Measurements from ENCODE around the gene CCN5.

The CCN5 gene

GRCh38 chr20:44745122-44745597, 30.0 kb downstream of the CCN5 start:
- no peak overlapping the region for H3K4me3 ChIP-seq (ENCODE audit: low read length)
- no peak overlapping the region for H3K27ac ChIP-seq (ENCODE audit: low read length)
- no peak overlapping the region for H3K9ac ChIP-seq (ENCODE audit: low read length)

DNA sequence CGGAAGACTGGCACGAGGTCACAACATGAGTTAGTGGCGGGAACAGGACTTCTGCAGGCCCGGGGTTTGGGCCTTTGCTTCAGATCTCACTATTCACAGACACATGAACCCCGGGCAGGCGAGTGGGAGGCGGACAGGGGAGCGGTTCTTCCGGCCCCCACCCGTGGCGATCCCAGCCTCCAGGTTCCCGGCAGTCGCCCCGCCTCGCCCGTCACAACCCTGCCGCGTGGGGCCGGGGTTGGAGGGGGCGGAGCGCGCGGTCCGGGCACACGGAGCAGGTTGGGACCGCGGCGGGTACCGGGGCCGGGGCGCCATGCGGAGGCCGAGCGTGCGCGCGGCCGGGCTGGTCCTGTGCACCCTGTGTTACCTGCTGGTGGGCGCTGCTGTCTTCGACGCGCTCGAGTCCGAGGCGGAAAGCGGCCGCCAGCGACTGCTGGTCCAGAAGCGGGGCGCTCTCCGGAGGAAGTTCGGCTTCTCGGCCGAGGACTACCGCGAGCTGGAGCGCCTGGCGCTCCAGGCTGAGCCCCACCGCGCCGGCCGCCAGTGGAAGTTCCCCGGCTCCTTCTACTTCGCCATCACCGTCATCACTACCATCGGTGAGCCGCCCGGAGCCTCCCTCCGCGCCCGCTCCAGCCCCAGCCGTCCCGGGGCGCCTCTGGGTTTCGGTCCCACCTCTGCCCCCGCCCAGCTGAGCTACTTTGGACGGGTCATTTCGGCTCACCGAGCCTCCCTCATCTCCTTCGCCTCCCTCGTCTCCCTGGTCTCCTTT, 30.6 kb downstream of the CCN5 start, which contains the start of gene KCNK15:
Gene KCNK15, plus strand, starts transcription at position 268 of the 769 bp plus-strand sequence. Its CDS starts 46 bp downstream, at position 314.
- H3K27ac ChIP-seq (ENCODE audit: low read length) = no peak within 1 kb of the TSS
- no peak within 1 kb of the TSS for H3K9ac ChIP-seq (ENCODE audit: low read length)
- H3K9me3 ChIP-seq (ENCODE audit: control insufficient read depth, low read depth, low read length) = no peaks in the 10 kb centered on the region
- H3K36me3 ChIP-seq (ENCODE audit: control insufficient read depth, low read depth, low read length) = no peaks in the 10 kb centered on the region
- peak within 1 kb of the TSS; percentile 54 for H3K4me3 ChIP-seq (ENCODE audit: low read length)
- H3K27me3 ChIP-seq (ENCODE audit: control insufficient read depth, insufficient read depth, low read length) = peaks cover 46% of the 10 kb centered on the region
- peaks cover 9% of the 10 kb centered on the region for H3K4me1 ChIP-seq (ENCODE audit: control insufficient read depth, low read depth, low read length)

More at GRCh38 chr20:44745122-44745597, 30.0 kb downstream of the CCN5 start:
- no peaks in the 10 kb centered on the region for H3K9me3 ChIP-seq (ENCODE audit: control insufficient read depth, low read depth, low read length)
- no peaks in the 10 kb centered on the region for H3K36me3 ChIP-seq (ENCODE audit: control insufficient read depth, low read depth, low read length)
- peaks cover 9% of the 10 kb centered on the region for H3K4me1 ChIP-seq (ENCODE audit: control insufficient read depth, low read depth, low read length)
- H3K27me3 ChIP-seq (ENCODE audit: control insufficient read depth, insufficient read depth, low read length) = peaks cover 46% of the 10 kb centered on the region

DNA sequence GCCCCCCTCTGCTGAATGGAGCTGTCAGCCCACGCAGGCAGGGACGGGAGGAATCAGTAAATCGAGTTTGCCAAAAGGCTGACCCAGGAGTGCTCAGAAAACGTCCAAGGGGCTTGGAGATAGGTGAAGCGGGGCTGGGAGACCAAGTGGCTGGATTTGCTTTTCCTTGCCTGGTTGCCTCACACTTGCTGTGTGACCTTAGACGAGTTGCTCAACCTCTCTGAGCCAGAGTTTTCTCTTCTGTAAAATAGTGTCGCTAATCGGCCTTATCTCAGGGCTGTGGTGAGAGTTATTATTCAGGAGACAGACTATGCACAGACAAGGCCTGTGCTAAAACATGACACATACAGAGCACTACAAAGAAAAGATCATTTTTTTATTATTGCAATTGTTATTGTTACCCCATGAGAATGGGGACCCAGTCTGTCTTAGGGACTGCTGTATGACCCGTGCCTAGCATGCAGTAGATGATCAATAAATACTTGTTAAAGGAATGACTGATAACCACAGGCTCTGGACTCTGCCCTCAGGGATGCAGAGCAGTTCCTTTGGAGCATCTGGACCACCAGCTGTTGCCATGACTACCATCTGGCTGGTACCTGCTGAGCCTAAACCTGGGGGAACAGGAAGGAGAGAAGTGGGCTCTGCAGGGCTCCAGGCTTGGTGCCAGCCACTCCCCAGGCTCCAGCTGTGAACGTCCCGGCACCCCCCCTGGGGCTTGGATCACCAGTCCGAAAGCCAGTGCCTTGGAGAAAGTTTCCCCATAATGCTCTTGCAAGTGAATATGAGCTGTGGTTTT, 31.4 kb downstream of the CCN5 start:
- Histone ChIP-seq H3K4me3 (ENCODE audit: low read length) (peak overlapping the region; percentile 54), H3K9ac (ENCODE audit: low read length) (peak overlapping the region; percentile 4), H3K27ac (ENCODE audit: low read length) (no peak overlapping the region)

DNA sequence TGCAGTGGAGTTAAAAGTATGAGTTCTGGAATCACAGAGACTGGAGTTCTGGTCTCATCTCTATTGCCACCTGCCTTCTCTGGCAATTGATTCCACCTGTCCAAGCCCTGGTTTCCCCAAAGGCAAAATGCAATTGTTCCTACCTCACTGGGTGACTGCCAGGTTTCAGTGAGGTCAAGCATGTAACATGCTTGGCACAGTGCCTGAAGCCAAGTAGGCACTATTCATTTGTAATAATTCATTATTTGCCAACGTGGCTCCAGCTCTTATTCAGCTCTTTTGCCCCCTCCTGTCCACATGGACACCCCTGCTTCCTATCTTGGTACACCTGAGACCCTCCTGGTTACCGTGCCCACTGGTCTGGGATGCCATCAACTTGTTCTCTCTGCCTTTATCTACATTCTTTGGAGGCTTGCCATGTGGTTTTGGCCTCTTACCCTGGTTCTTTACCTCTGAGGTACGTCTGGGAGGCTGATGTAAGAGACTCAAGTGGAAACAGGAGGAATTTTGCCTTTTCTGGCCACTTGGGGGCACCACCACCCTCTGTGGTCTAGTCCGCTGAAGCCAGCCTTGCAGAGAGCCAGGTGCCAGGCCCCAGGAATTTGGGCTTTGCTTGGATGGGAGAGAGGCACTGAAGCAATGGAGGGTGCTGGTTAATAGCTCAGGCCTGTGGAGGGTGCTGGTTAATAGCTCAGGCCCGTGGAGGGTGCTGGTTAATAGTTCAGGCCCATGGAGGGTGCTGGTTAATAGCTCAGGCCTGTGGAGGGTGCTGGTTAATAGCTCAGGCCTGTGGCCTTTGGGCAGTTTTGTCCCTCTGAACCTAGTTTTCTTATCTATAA, 32.2 kb downstream of the CCN5 start:
- H3K27ac ChIP-seq (ENCODE audit: low read length) = no peak overlapping the region

More for the DNA sequence above, 31.4 kb downstream of the CCN5 start:
- no peaks in the 10 kb centered on the region for H3K36me3 ChIP-seq (ENCODE audit: control insufficient read depth, low read depth, low read length)
- H3K9me3 ChIP-seq (ENCODE audit: control insufficient read depth, low read depth, low read length) = no peaks in the 10 kb centered on the region
- peaks cover 46% of the 10 kb centered on the region for H3K27me3 ChIP-seq (ENCODE audit: control insufficient read depth, insufficient read depth, low read length)
- H3K4me1 ChIP-seq (ENCODE audit: control insufficient read depth, low read depth, low read length) = peaks cover 9% of the 10 kb centered on the region

GRCh38 chr20:44748005-44748370, 32.8 kb downstream of the CCN5 start:
- peaks cover 43% of the 10 kb centered on the region for H3K27me3 ChIP-seq (ENCODE audit: control insufficient read depth, insufficient read depth, low read length)
- no peak overlapping the region for H3K9ac ChIP-seq (ENCODE audit: low read length)

More for the DNA sequence above, 32.2 kb downstream of the CCN5 start:
- H3K9me3 ChIP-seq (ENCODE audit: control insufficient read depth, low read depth, low read length) = no peaks in the 10 kb centered on the region
- no peak overlapping the region for H3K4me3 ChIP-seq (ENCODE audit: low read length)
- peak overlapping the region; percentile 4 for H3K9ac ChIP-seq (ENCODE audit: low read length)
- peaks cover 9% of the 10 kb centered on the region for H3K4me1 ChIP-seq (ENCODE audit: control insufficient read depth, low read depth, low read length)
- H3K36me3 ChIP-seq (ENCODE audit: control insufficient read depth, low read depth, low read length) = no peaks in the 10 kb centered on the region
- H3K27me3 ChIP-seq (ENCODE audit: control insufficient read depth, insufficient read depth, low read length) = peaks cover 46% of the 10 kb centered on the region

GRCh38 chr20:44750081-44750805, 35.1 kb downstream of the CCN5 start:
- Histone ChIP-seq H3K36me3 (ENCODE audit: control insufficient read depth, low read depth, low read length) (no peaks in the 10 kb centered on the region), H3K4me1 (ENCODE audit: control insufficient read depth, low read depth, low read length) (peaks cover 9% of the 10 kb centered on the region), H3K4me3 (ENCODE audit: low read length) (no peak overlapping the region), H3K27ac (ENCODE audit: low read length) (no peak overlapping the region), H3K27me3 (ENCODE audit: control insufficient read depth, insufficient read depth, low read length) (peaks cover 21% of the 10 kb centered on the region), H3K9me3 (ENCODE audit: control insufficient read depth, low read depth, low read length) (no peaks in the 10 kb centered on the region), H3K9ac (ENCODE audit: low read length) (no peak overlapping the region)

More at GRCh38 chr20:44748005-44748370, 32.8 kb downstream of the CCN5 start:
- Histone ChIP-seq H3K27ac (ENCODE audit: low read length) (no peak overlapping the region), H3K4me3 (ENCODE audit: low read length) (no peak overlapping the region), H3K4me1 (ENCODE audit: control insufficient read depth, low read depth, low read length) (peaks cover 9% of the 10 kb centered on the region), H3K36me3 (ENCODE audit: control insufficient read depth, low read depth, low read length) (no peaks in the 10 kb centered on the region), H3K9me3 (ENCODE audit: control insufficient read depth, low read depth, low read length) (no peaks in the 10 kb centered on the region)

DNA sequence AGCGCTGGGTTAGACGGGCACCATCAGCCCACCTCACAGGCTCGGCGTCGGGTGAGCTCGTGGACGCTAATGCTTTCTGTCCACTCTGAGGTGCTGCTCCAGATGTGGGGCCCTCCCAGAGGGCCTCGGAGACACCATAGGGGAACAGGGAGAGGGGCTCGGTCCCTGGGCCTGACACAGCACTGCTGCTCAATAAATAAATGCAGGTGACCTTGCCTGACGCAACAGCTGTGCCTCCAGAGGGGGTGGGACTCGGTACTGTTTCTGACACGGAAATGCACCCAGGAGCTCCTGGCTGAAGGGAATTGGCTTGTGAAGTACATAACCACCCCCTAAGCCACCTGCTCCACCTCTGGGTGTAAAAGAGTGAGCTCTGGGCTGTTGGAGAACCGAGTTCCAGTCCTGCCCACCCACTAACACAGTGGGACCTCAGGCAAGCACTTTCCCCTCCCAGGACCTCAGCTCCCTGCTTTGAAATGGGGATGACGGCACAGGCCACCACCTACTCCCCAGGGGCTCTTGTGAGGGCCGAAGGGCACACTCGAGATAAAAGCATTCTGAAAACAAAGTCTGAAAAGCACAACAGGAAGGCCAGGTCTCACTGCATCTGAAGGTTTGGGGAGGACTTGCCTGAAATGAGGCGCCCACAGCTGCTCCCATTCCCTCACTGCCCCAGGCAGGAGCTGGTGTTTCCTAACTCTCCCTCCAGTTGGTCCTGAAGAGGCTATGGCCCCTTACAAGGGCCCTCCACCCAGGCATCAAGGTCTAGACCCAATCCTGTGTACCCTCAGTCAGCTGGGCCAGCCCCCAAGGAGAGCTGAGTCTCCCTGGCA, 37.1 kb downstream of the CCN5 start:
- Histone ChIP-seq H3K9me3 (ENCODE audit: control insufficient read depth, low read depth, low read length) (no peaks in the 10 kb centered on the region), H3K27me3 (ENCODE audit: control insufficient read depth, insufficient read depth, low read length) (peaks cover 1% of the 10 kb centered on the region), H3K4me3 (ENCODE audit: low read length) (no peak overlapping the region), H3K9ac (ENCODE audit: low read length) (no peak overlapping the region), H3K4me1 (ENCODE audit: control insufficient read depth, low read depth, low read length) (peaks cover under 1% of the 10 kb centered on the region), H3K36me3 (ENCODE audit: control insufficient read depth, low read depth, low read length) (no peaks in the 10 kb centered on the region), H3K27ac (ENCODE audit: low read length) (no peak overlapping the region)

DNA sequence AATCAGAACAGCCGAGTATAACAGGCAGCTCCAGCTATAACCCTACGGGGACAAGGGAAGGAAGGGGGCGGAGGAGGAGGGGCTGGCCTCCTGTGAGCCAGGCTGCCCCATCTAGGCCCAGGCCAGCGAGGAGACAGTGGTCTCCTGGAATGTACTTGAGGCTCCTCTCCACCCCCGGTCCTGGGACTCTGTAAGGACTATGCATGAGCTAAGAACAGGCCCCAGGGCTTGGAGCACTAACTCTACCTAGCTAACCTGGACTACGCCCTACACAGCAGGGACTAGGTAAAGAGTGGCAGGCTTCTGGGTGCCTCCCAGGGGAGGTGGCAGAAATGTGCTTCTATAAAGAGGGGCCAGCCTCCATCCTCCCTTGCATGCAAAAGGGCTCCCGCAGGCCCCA, 39.4 kb downstream of the CCN5 start:
- H3K27me3 ChIP-seq (ENCODE audit: control insufficient read depth, insufficient read depth, low read length) = no peaks in the 10 kb centered on the region
- no peaks in the 10 kb centered on the region for H3K9me3 ChIP-seq (ENCODE audit: control insufficient read depth, low read depth, low read length)
- no peaks in the 10 kb centered on the region for H3K36me3 ChIP-seq (ENCODE audit: control insufficient read depth, low read depth, low read length)
- no peak overlapping the region for H3K9ac ChIP-seq (ENCODE audit: low read length)
- no peak overlapping the region for H3K27ac ChIP-seq (ENCODE audit: low read length)
- H3K4me1 ChIP-seq (ENCODE audit: control insufficient read depth, low read depth, low read length) = no peaks in the 10 kb centered on the region
- H3K4me3 ChIP-seq (ENCODE audit: low read length) = no peak overlapping the region

DNA sequence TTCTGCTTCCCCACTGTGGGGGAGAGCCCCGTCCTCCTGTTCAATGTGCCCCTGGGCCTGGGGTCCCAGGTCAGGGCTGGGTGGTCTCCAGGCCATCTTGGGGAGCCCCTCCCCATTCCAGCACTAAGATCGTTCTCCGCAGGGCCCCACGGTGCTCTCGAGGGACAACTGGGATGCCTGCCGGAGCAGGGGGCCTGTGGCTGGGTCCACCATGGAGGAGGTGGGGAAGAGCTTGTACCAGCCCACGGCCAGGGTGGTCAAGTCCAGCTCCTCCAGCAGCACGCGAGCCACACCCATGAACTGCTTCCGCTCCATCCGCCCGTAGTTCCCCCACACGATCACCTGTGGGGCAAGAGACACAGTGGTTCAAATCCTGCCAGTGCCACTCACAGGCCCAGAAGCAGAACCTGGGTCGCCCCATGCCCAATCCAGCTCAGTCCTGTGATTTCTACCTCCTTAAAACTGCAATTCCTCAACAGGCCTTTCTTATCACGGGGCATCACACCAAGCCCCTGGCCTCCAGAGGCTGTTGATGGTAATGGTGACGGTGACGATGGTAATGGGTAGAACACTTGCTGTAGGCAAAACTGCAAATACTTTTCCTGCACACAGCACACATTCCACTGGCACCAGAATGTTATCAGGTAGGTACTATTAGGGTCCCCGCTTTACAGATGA, 41.0 kb downstream of the CCN5 start:
- no peak overlapping the region for H3K4me3 ChIP-seq (ENCODE audit: low read length)
- H3K4me1 ChIP-seq (ENCODE audit: control insufficient read depth, low read depth, low read length) = no peaks in the 10 kb centered on the region
- H3K36me3 ChIP-seq (ENCODE audit: control insufficient read depth, low read depth, low read length) = no peaks in the 10 kb centered on the region
- H3K9me3 ChIP-seq (ENCODE audit: control insufficient read depth, low read depth, low read length) = no peaks in the 10 kb centered on the region
- no peak overlapping the region for H3K27ac ChIP-seq (ENCODE audit: low read length)
- no peaks in the 10 kb centered on the region for H3K27me3 ChIP-seq (ENCODE audit: control insufficient read depth, insufficient read depth, low read length)
- H3K9ac ChIP-seq (ENCODE audit: low read length) = no peak overlapping the region

DNA sequence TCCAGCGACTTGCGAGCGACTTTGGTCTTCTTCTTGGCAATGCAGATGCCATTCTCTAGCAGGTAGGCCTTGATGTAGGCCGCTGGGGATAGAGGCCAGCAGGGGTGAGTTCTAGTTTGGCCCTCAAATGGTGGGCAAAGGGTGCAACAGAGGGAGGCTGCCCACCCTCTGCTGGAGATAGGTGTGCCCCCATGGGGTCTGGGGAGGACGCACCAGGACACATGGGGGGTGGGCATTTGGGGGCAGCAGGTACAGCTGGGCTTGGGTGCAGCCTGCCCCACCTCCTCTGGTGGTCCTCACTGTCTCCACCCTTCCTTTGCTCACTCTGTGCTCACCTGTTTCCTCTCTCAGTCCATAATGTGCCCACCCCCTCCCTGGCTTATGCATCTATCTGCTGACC, 41.8 kb downstream of the CCN5 start:
- Histone ChIP-seq H3K9ac (ENCODE audit: low read length) (no peak overlapping the region), H3K36me3 (ENCODE audit: control insufficient read depth, low read depth, low read length) (no peaks in the 10 kb centered on the region), H3K27ac (ENCODE audit: low read length) (no peak overlapping the region), H3K4me3 (ENCODE audit: low read length) (no peak overlapping the region), H3K27me3 (ENCODE audit: control insufficient read depth, insufficient read depth, low read length) (no peaks in the 10 kb centered on the region), H3K9me3 (ENCODE audit: control insufficient read depth, low read depth, low read length) (no peaks in the 10 kb centered on the region), H3K4me1 (ENCODE audit: control insufficient read depth, low read depth, low read length) (no peaks in the 10 kb centered on the region)
